HK-2 (cell line): ENCODE measurements around the gene ZFAND3.
"Not testable (repeated sequence)": the region's sequence is repeated elsewhere in the genome, so short reads cannot be mapped to it uniquely, and the experiment has no call there.

Experiments
- DNase-seq: peaks from one replicate; pipeline ENCODE4 v3.0.0-alpha.2; 2018; ENCODE audit not compliant: unreplicated experiment

ZFAND3 gene

GRCh38 chr6:37936906-37937305 lies 117.4 kb downstream of the ZFAND3 start:
- no peak for DNase-seq

GRCh38 chr6:37938909-37939308 lies 119.4 kb downstream of the ZFAND3 start:
- DNase-seq, result no peak

- no peak for DNase-seq
Measured at GRCh38 chr6:37940074-37940847, 120.7 kb downstream of the ZFAND3 start.

GRCh38 chr6:37941871-37942270 lies 122.3 kb downstream of the ZFAND3 start:
- DNase-seq, result no peak

GRCh38 chr6:37942606-37943376 lies 123.3 kb downstream of the ZFAND3 start:
- DNase-seq, result no peak

- DNase-seq, result no peak
Measured at GRCh38 chr6:37943436-37944058, 124.0 kb downstream of the ZFAND3 start.

- no peak for DNase-seq
Measured at GRCh38 chr6:37946057-37946456, 126.5 kb downstream of the ZFAND3 start.

GRCh38 chr6:37947468-37947867 lies 127.9 kb downstream of the ZFAND3 start:
- no peak for DNase-seq

- not testable (repeated sequence) for DNase-seq
Measured at GRCh38 chr6:37948584-37948983, 129.1 kb downstream of the ZFAND3 start.

GRCh38 chr6:37952027-37952426 lies 132.5 kb downstream of the ZFAND3 start:
- DNase-seq, result no peak

- no peak for DNase-seq
Measured at GRCh38 chr6:37954791-37955190, 135.3 kb downstream of the ZFAND3 start.

GRCh38 chr6:37956711-37957275 lies 137.3 kb downstream of the ZFAND3 start:
- no peak for DNase-seq

- DNase-seq, result no peak
Measured at GRCh38 chr6:37959061-37959460, 139.5 kb downstream of the ZFAND3 start.

GRCh38 chr6:37960139-37960935 lies 140.8 kb downstream of the ZFAND3 start:
- no peak for DNase-seq

GRCh38 chr6:37962481-37963080 lies 143.1 kb downstream of the ZFAND3 start:
- not testable (repeated sequence) for DNase-seq

- no peak for DNase-seq
Measured at GRCh38 chr6:37965964-37966676, 146.6 kb downstream of the ZFAND3 start.

GRCh38 chr6:37966801-37967200 lies 147.3 kb downstream of the ZFAND3 start:
- DNase-seq, result no peak

- no peak for DNase-seq
Measured at GRCh38 chr6:37967651-37968050, 148.1 kb downstream of the ZFAND3 start.

GRCh38 chr6:37971266-37971665 lies 151.7 kb downstream of the ZFAND3 start:
- no peak for DNase-seq

- no peak for DNase-seq
Measured at GRCh38 chr6:37971711-37972390, 152.3 kb downstream of the ZFAND3 start.
